Measurements from ENCODE around the gene AP1B1. TPM values are rescaled to one million over a fixed set of nuclear protein-coding genes. Genes with fewer than 3 reads are reported as not detected.

AP1B1 gene
- 68.1 and 75.2 TPM in 2 replicates for total RNA-seq (2021)
- percentile 55 among the genes with signal in this experiment for Bru-seq, nascent RNA
- BruChase-seq, experiment 1, labeled RNA remaining after a 2-hour chase = percentile 54 among the genes with signal in this experiment
- BruChase-seq, experiment 2, labeled RNA remaining after a 6-hour chase = percentile 63 among the genes with signal in this experiment
- long read RNA-seq, full-length matches to known transcripts = 54 of 114 reads
- long read RNA-seq, partial matches to known transcripts = 46 of 114 reads
- long read RNA-seq, other reads (novel, unspliced or antisense) = 14 of 114 reads

- Histone ChIP-seq H3K4me3 (ENCODE audit: low read depth, low read length, poor library complexity, severe bottlenecking) (peak within 1 kb of the TSS; percentile 71), H3K4me1 (ENCODE audit: insufficient read depth, low read length, poor library complexity, severe bottlenecking) (peaks cover 3% of the 10 kb centered on the region), H3K9me3 (ENCODE audit: low read depth, low read length, poor library complexity, severe bottlenecking) (no peaks in the 10 kb centered on the region), H3K27ac (ENCODE audit: low read depth, low read length, poor library complexity, severe bottlenecking) (peak within 1 kb of the TSS; percentile 62), H3K27me3 (replicated peaks; ENCODE audit: insufficient read depth, low read depth, low read length, poor library complexity) (no peaks in the 10 kb centered on the region), H3K36me3 (ENCODE audit: insufficient read depth, low read length, poor library complexity, severe bottlenecking) (no peaks in the 10 kb centered on the region)
- TF ChIP-seq CTCF (conservative IDR thresholded peaks at IDR 0.05; ENCODE audit: low read depth, low read length) (no peak), EZH2 (IDR thresholded peaks at IDR 0.05; ENCODE audit: borderline replicate concordance, low read depth, low read length, poor library complexity, severe bottlenecking) (no peak)
- ChIA-PET POLR2A (ENCODE audit: low non-redundant PET) (no interaction called here), CTCF (no interaction called here)
- DNase-seq (ENCODE audit: low spot score) = peak; percentile 92
- intact Hi-C loops (cut with micrococcal nuclease; ENCODE audit: unreplicated experiment) = no loop called here
- BruUV-seq (replicated peaks) = TSS peak; percentile 60
Observed at GRCh38 chr22:29387921-29388758, at the start of gene AP1B1. TSS of gene AP1B1 (minus strand) at chr22:29388570. CDS start at chr22:29367243, 21,327 bp downstream.

GRCh38 chr22:29435236-29436136 lies 47.1 kb upstream of the AP1B1 start:
- Histone ChIP-seq H3K4me3 (ENCODE audit: low read depth, low read length, poor library complexity, severe bottlenecking) (no peak overlapping the region), H3K27ac (ENCODE audit: low read depth, low read length, poor library complexity, severe bottlenecking) (no peak overlapping the region)

More at GRCh38 chr22:29435236-29436136, 47.1 kb upstream of the AP1B1 start:
- CTCF ChIA-PET = no interaction called here
- Histone ChIP-seq H3K27me3 (replicated peaks; ENCODE audit: insufficient read depth, low read depth, low read length, poor library complexity) (peaks cover 2% of the 10 kb centered on the region), H3K4me1 (ENCODE audit: insufficient read depth, low read length, poor library complexity, severe bottlenecking) (no peaks in the 10 kb centered on the region), H3K9me3 (ENCODE audit: low read depth, low read length, poor library complexity, severe bottlenecking) (no peaks in the 10 kb centered on the region), H3K36me3 (ENCODE audit: insufficient read depth, low read length, poor library complexity, severe bottlenecking) (no peaks in the 10 kb centered on the region)
- POLR2A ChIA-PET (ENCODE audit: low non-redundant PET) = no interaction called here
- intact Hi-C loops (cut with micrococcal nuclease; ENCODE audit: unreplicated experiment) = no loop called here
- no peak for DNase-seq (ENCODE audit: low spot score)
- TF ChIP-seq EZH2 (IDR thresholded peaks at IDR 0.05; ENCODE audit: borderline replicate concordance, low read depth, low read length, poor library complexity, severe bottlenecking) (no peak), CTCF (conservative IDR thresholded peaks at IDR 0.05; ENCODE audit: low read depth, low read length) (no peak)
- no TSS peak for BruUV-seq (replicated peaks)
